ENCODE measurements around the gene DNAJC22. TPM values are rescaled to one million over a fixed set of nuclear protein-coding genes. Genes with fewer than 3 reads are reported as not detected.
"Not testable (repeated sequence)": the region's sequence is repeated elsewhere in the genome, so short reads cannot be mapped to it uniquely, and the experiment has no call there.

The DNAJC22 gene
- total RNA-seq, 1 donor from 2014 or later, result 0.11 TPM

- intact Hi-C loops (cut with micrococcal nuclease), result loop anchor here (5.0 kb wide), 1 partner anchor 255 kb away; the partner anchor contains the start of gene PRPF40B
Observed at GRCh38 chr12:49367381-49368239, 20.9 kb downstream of the DNAJC22 start, which contains the start of gene SPATS2. Gene SPATS2, plus strand, starts transcription at chr12:49367462. Its CDS starts 93,551 bp downstream, at chr12:49461013.

GRCh38 chr12:49368240-49368600 is 21.5 kb downstream of the DNAJC22 start:
- intact Hi-C loops (cut with micrococcal nuclease), result loop anchor here (5.0 kb wide), 1 partner anchor 254 kb away; the partner anchor contains the start of gene PRPF40B

GRCh38 chr12:49369411-49370145 is 22.9 kb downstream of the DNAJC22 start:
- intact Hi-C loops (cut with micrococcal nuclease), result loop anchor here (5.0 kb wide), 1 partner anchor 253 kb away; the partner anchor contains the start of gene PRPF40B

GRCh38 chr12:49370539-49370938 is 23.9 kb downstream of the DNAJC22 start:
- intact Hi-C loops (cut with micrococcal nuclease), result no loop called here

- intact Hi-C loops (cut with micrococcal nuclease), result no loop called here
Observed at GRCh38 chr12:49375406-49375805, 28.7 kb downstream of the DNAJC22 start.

- intact Hi-C loops (cut with micrococcal nuclease), result no loop called here
Observed at GRCh38 chr12:49377386-49377785, 30.7 kb downstream of the DNAJC22 start.

- intact Hi-C loops (cut with micrococcal nuclease), result not testable (repeated sequence)
Observed at GRCh38 chr12:49380184-49380583, 33.5 kb downstream of the DNAJC22 start.

GRCh38 chr12:49388682-49389386 is 42.1 kb downstream of the DNAJC22 start:
- intact Hi-C loops (cut with micrococcal nuclease), result no loop called here

GRCh38 chr12:49389387-49389703 is 42.7 kb downstream of the DNAJC22 start:
- intact Hi-C loops (cut with micrococcal nuclease), result no loop called here

GRCh38 chr12:49397000-49397399 is 50.3 kb downstream of the DNAJC22 start:
- intact Hi-C loops (cut with micrococcal nuclease), result no loop called here

- intact Hi-C loops (cut with micrococcal nuclease), result no loop called here
Observed at GRCh38 chr12:49400304-49400703, 53.6 kb downstream of the DNAJC22 start.

Other genes starting within 250 kb of the DNAJC22 start
- gene LMBR1L, start 236.0 kb upstream of the DNAJC22 start, total RNA-seq, result 45.4 and 47.4 TPM in 2 replicates
- gene TUBA1B, start 215.5 kb upstream of the DNAJC22 start, total RNA-seq, result 2,161 and 2,173 TPM in 2 replicates
- 90.7 and 92.8 TPM in 2 replicates for gene TUBA1A, start 157.8 kb upstream of the DNAJC22 start, total RNA-seq
- 250 and 257 TPM in 2 replicates for gene TUBA1C, start 81.8 kb upstream of the DNAJC22 start, total RNA-seq
- not detected in 2 replicates for gene PRPH, start 51.7 kb upstream of the DNAJC22 start, total RNA-seq
- gene TROAP, start 23.6 kb upstream of the DNAJC22 start, total RNA-seq, result 77.6 and 79.0 TPM in 2 replicates
- gene C1QL4, start 9.7 kb upstream of the DNAJC22 start, total RNA-seq, result not detected in 2 replicates
- 14.6 and 17.5 TPM in 2 replicates for gene SPATS2, start 20.6 kb downstream of the DNAJC22 start, total RNA-seq
- gene KCNH3, start 192.1 kb downstream of the DNAJC22 start, total RNA-seq, result 0.82 and 1.2 TPM in 2 replicates
- 90.8 and 91.2 TPM in 2 replicates for gene MCRS1, start 221.3 kb downstream of the DNAJC22 start, total RNA-seq